T47D (cell line): ENCODE results near the gene SLC7A10.
"Not testable (repeated sequence)": the region's sequence is repeated elsewhere in the genome, so short reads cannot be mapped to it uniquely, and the experiment has no call there.

ENCODE experiments used
- DNase-seq, 2 experiments: peaks; one replicate each; pipeline versions ENCODE4 v3.0.0 to v3.0.0-alpha.2; 2011 to 2012; ENCODE audit warnings: low read depth in 1 of 2, low spot score in 1 of 2
- JUND ChIP-seq: IDR thresholded peaks from 2 replicates; pipeline ENCODE4 v1.6.1; 2012; ENCODE audit warnings: low read depth
- in situ Hi-C: cut with HindIII; loops from 2 replicates; pipeline ENCODE4 v1.10.0; 2016; ENCODE audit warnings: low sequenced_read_pairs, low pct_unique_long_range_greater_than_20kb

SLC7A10 gene

GRCh38 chr19:33231511-33231910 lies 5.9 kb upstream of the SLC7A10 start:
- TF ChIP-seq JUND, result no peak
- in situ Hi-C loops, result no loop called here
- no peak for DNase-seq

GRCh38 chr19:33229962-33230361 lies 4.3 kb upstream of the SLC7A10 start:
- TF ChIP-seq JUND, result no peak
- in situ Hi-C loops, result no loop called here
- no peak for DNase-seq

- in situ Hi-C loops, result no loop called here
- DNase-seq, result no peak
- no peak for TF ChIP-seq JUND
Observed at GRCh38 chr19:33227870-33228599, 2.4 kb upstream of the SLC7A10 start.

GRCh38 chr19:33227242-33227650 lies 1.6 kb upstream of the SLC7A10 start:
- in situ Hi-C loops, result no loop called here
- DNase-seq, result no peak
- TF ChIP-seq JUND, result no peak

- TF ChIP-seq JUND, result no peak
- in situ Hi-C loops, result no loop called here
- DNase-seq, result peak; percentile 68 to 77
Observed at GRCh38 chr19:33226550-33227241, 1.0 kb upstream of the SLC7A10 start.

GRCh38 chr19:33224694-33225457 lies 774 bp downstream of the SLC7A10 start:
- no peak for TF ChIP-seq JUND
- in situ Hi-C loops, result no loop called here
- DNase-seq, result no peak

- DNase-seq, in situ Hi-C loops: not testable (repeated sequence)
Observed at GRCh38 chr19:33222255-33222654, 3.4 kb downstream of the SLC7A10 start.

GRCh38 chr19:33221638-33222037 lies 4.0 kb downstream of the SLC7A10 start:
- in situ Hi-C loops, result no loop called here
- TF ChIP-seq JUND, result no peak
- DNase-seq, result no peak

GRCh38 chr19:33220735-33221134 lies 4.9 kb downstream of the SLC7A10 start:
- DNase-seq, result no peak
- in situ Hi-C loops, result no loop called here
- no peak for TF ChIP-seq JUND

- in situ Hi-C loops, result no loop called here
- DNase-seq, result no peak
- TF ChIP-seq JUND, result no peak
Observed at GRCh38 chr19:33220115-33220514, 5.5 kb downstream of the SLC7A10 start.

- no peak for DNase-seq
- TF ChIP-seq JUND, result no peak
- in situ Hi-C loops, result no loop called here
Observed at GRCh38 chr19:33219261-33219815, 6.3 kb downstream of the SLC7A10 start.

- no peak for DNase-seq
- TF ChIP-seq JUND, result no peak
- in situ Hi-C loops, result no loop called here
Observed at GRCh38 chr19:33217881-33218280, 7.8 kb downstream of the SLC7A10 start.
